ENCODE measurements around the gene MBP. TPM values are rescaled to one million over a fixed set of nuclear protein-coding genes. Genes with fewer than 3 reads are reported as not detected.

MBP gene
- total and polyA plus RNA-seq, 10 of the 15 experiments (the other 5 are each of a cell fraction or from before 2014, with no cell fraction given), result 12.2 to 67.8 (median 42.1) TPM

DNA sequence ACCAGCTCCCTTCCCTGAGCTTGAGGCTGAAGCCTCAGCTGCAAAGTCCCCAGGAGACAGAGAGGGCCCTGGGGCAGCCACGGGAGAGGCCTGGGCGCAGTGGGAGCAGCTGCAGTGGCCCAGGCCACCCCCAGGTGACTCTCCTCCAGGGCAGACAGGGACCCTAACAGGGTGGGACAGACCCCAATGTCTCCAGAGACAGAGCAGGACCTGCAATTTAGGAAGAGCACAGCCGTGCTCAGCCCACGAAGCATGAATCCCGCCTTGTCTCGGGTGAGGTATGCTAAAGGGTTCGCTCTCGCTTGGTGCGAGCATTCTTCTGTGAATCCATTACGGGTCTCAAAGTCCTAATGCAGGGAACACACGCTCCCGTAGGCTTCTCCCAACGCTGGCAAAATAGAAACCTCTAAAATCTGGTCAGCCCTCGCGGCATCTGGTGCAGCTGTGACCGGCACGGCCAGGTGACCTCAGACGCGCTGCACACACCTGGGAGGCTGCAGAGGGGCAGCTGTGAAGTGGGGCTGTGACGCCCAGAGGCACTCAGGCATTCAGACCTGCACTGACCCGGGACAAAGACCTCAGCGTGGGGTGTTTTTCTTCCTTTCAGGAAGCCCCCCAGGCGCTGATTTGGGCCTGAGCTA, 12.6 kb downstream of the MBP start (continued):
- TF ChIP-seq POU2F2 (IDR thresholded peaks at IDR 0.05; ENCODE audit: borderline replicate concordance, low read depth, low read length), result no peak
- TF ChIP-seq MEF2B (IDR thresholded peaks at IDR 0.05; ENCODE audit: partially characterized antibody, poor library complexity, severe bottlenecking), result no peak
- TF ChIP-seq, protein P1, sequence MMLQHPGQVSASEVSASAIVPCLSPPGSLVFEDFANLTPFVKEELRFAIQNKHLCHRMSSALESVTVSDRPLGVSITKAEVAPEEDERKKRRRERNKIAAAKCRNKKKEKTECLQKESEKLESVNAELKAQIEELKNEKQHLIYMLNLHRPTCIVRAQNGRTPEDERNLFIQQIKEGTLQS (IDR thresholded peaks at IDR 0.05; ENCODE audit: borderline replicate concordance, extremely low read depth, low read depth, low read length), result no peak
- TF ChIP-seq, protein P2, sequence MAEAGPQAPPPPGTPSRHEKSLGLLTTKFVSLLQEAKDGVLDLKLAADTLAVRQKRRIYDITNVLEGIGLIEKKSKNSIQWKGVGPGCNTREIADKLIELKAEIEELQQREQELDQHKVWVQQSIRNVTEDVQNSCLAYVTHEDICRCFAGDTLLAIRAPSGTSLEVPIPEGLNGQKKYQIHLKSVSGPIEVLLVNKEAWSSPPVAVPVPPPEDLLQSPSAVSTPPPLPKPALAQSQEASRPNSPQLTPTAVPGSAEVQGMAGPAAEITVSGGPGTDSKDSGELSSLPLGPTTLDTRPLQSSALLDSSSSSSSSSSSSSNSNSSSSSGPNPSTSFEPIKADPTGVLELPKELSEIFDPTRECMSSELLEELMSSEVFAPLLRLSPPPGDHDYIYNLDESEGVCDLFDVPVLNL (IDR thresholded peaks at IDR 0.05; ENCODE audit: low read depth, low read length), result no peak
- 0 out of 2 replicates have a peak, but pooled peaks have one; percentile 9 for TF ChIP-seq POLR2A (IDR thresholded peaks at IDR 0.05; ENCODE audit: low read depth, low read length)
- no peak for TF ChIP-seq FOS (IDR thresholded peaks at IDR 0.05; ENCODE audit: borderline replicate concordance, extremely low read depth, insufficient read length)
- TF ChIP-seq, protein P3, sequence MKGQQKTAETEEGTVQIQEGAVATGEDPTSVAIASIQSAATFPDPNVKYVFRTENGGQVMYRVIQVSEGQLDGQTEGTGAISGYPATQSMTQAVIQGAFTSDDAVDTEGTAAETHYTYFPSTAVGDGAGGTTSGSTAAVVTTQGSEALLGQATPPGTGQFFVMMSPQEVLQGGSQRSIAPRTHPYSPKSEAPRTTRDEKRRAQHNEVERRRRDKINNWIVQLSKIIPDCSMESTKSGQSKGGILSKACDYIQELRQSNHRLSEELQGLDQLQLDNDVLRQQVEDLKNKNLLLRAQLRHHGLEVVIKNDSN (IDR thresholded peaks at IDR 0.05; ENCODE audit: borderline replicate concordance, extremely low read length, insufficient read depth, low read depth, low read length), result peak; percentile 15
- TF ChIP-seq EED (IDR thresholded peaks at IDR 0.05; ENCODE audit: low read depth), result no peak
- TF ChIP-seq, protein P4, sequence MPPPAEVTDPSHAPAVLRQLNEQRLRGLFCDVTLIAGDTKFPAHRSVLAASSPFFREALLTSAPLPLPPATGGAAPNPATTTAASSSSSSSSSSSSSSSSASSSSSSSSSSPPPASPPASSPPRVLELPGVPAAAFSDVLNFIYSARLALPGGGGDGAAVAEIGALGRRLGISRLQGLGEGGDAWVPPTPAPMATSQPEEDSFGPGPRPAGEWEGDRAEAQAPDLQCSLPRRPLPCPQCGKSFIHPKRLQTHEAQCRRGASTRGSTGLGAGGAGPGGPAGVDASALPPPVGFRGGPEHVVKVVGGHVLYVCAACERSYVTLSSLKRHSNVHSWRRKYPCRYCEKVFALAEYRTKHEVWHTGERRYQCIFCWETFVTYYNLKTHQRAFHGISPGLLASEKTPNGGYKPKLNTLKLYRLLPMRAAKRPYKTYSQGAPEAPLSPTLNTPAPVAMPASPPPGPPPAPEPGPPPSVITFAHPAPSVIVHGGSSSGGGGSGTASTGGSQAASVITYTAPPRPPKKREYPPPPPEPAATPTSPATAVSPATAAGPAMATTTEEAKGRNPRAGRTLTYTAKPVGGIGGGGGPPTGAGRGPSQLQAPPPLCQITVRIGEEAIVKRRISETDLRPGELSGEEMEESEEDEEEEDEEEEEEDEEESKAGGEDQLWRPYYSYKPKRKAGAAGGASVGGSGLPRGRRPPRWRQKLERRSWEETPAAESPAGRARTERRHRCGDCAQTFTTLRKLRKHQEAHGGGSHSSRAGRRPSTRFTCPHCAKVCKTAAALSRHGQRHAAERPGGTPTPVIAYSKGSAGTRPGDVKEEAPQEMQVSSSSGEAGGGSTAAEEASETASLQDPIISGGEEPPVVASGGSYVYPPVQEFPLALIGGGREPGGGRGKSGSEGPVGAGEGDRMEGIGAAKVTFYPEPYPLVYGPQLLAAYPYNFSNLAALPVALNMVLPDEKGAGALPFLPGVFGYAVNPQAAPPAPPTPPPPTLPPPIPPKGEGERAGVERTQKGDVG (CRISPR knock-in tag; IDR thresholded peaks at IDR 0.05), result no peak

Measured in GM12878 (cell line).